MM.1S (cell line): ENCODE results near the gene MITD1.

ENCODE experiments used
- CTCF ChIP-seq: fragments of 300-600 bp; sonication (generic); IDR thresholded peaks from 2 replicates; pipeline ENCODE4 v1.5.1; 2016; ENCODE audit warnings: antibody characterized with exemption, low read length, mixed read lengths
- EZH2 ChIP-seq: fragments of 300-600 bp; sonication (generic); optimal IDR thresholded peaks from 2 replicates; pipeline ENCODE3; 2017; ENCODE audit warnings: low read depth, mild to moderate bottlenecking, antibody characterized with exemption, low read length, mixed read lengths

GRCh38 chr2:99180755-99181623 is at the start of gene MITD1, which contains the start of gene MRPL30:
- TF ChIP-seq EZH2 (no peak), CTCF (no peak)
